Measurements from ENCODE around the gene ZNF668. TPM values are rescaled to one million over a fixed set of nuclear protein-coding genes. Genes with fewer than 3 reads are reported as not detected.

The ZNF668 gene
- total and polyA plus RNA-seq, 2 of the 13 experiments (the other 11 are each of a cell fraction or from before 2014, with no cell fraction given), result 3.8 to 9.8 TPM

DNA sequence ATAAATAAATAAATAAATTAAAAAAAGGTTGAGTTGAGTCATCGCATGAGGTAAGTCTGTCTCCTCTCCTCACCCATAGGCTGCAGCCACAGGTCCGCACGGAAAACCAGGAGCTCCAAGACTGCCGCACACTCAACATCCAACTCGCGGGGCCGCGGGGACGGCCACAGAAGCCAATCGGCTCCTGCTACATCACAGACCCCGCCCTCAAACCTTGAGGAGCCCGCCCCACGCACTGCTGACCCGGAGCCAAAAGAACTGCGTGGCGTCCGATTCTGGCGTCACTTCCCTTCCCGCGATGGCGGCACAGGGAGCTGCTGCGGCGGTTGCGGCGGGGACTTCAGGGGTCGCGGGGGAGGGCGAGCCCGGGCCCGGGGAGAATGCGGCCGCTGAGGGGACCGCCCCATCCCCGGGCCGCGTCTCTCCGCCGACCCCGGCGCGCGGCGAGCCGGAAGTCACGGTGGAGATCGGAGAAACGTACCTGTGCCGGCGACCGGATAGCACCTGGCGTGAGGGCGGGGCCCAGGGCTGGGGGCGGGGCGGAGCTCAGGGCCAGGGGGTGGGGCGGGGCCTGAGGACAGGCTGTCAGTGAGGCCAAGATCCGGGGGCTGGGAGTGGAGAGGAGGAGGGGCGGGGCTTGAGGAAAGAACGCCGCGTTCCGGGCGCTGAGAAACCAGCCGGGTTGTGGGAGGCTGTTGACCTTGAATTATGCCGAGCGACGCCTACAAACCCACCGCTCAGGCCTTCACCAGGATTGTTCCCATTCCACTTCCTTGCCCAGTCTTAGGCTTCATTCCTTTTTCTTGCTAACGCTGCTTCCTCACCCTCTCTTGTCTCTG, 43.6 kb upstream of the ZNF668 start, which contains the start of gene KAT8 (continued):
- no peak for TF ChIP-seq ATRX (CRISPR knock-in tag; IDR thresholded peaks at IDR 0.05; ENCODE audit: borderline replicate concordance)
- 0 out of 2 replicates have a peak, but pooled peaks have one; percentile 63 for TF ChIP-seq ZNF839 (CRISPR knock-in tag; IDR thresholded peaks at IDR 0.05; ENCODE audit: borderline replicate concordance)
- no peak for TF ChIP-seq ZNF572 (CRISPR knock-in tag; IDR thresholded peaks at IDR 0.05)
- no peak for TF ChIP-seq ZNF629 (CRISPR knock-in tag; conservative IDR thresholded peaks at IDR 0.05)
- no peak; the same call in 1 of the 2 replicates for TF ChIP-seq ZBTB3 (CRISPR knock-in tag; IDR thresholded peaks at IDR 0.05; ENCODE audit: borderline replicate concordance, low read depth)
- TF ChIP-seq, protein P1, sequence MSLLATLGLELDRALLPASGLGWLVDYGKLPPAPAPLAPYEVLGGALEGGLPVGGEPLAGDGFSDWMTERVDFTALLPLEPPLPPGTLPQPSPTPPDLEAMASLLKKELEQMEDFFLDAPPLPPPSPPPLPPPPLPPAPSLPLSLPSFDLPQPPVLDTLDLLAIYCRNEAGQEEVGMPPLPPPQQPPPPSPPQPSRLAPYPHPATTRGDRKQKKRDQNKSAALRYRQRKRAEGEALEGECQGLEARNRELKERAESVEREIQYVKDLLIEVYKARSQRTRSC (CRISPR knock-in tag; IDR thresholded peaks at IDR 0.05; ENCODE audit: low read depth), result no peak
- TF ChIP-seq ZNF781 (CRISPR knock-in tag; IDR thresholded peaks at IDR 0.05; ENCODE audit: borderline replicate concordance, not compliant biosample characterization), result no peak
- TF ChIP-seq, protein P2, sequence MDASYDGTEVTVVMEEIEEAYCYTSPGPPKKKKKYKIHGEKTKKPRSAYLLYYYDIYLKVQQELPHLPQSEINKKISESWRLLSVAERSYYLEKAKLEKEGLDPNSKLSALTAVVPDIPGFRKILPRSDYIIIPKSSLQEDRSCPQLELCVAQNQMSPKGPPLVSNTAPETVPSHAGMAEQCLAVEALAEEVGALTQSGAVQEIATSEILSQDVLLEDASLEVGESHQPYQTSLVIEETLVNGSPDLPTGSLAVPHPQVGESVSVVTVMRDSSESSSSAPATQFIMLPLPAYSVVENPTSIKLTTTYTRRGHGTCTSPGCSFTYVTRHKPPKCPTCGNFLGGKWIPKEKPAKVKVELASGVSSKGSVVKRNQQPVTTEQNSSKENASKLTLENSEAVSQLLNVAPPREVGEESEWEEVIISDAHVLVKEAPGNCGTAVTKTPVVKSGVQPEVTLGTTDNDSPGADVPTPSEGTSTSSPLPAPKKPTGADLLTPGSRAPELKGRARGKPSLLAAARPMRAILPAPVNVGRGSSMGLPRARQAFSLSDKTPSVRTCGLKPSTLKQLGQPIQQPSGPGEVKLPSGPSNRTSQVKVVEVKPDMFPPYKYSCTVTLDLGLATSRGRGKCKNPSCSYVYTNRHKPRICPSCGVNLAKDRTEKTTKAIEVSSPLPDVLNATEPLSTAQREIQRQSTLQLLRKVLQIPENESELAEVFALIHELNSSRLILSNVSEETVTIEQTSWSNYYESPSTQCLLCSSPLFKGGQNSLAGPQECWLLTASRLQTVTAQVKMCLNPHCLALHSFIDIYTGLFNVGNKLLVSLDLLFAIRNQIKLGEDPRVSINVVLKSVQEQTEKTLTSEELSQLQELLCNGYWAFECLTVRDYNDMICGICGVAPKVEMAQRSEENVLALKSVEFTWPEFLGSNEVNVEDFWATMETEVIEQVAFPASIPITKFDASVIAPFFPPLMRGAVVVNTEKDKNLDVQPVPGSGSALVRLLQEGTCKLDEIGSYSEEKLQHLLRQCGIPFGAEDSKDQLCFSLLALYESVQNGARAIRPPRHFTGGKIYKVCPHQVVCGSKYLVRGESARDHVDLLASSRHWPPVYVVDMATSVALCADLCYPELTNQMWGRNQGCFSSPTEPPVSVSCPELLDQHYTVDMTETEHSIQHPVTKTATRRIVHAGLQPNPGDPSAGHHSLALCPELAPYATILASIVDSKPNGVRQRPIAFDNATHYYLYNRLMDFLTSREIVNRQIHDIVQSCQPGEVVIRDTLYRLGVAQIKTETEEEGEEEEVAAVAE (CRISPR knock-in tag; IDR thresholded peaks at IDR 0.05; ENCODE audit: borderline replicate concordance), result peak; percentile 74
- TF ChIP-seq ZNF558 (CRISPR knock-in tag; IDR thresholded peaks at IDR 0.05; ENCODE audit: borderline replicate concordance), result no peak; the same call in 1 of the 2 replicates
- no peak for TF ChIP-seq RBM22 (optimal IDR thresholded peaks at IDR 0.05; ENCODE audit: low read length)
- no peak for TF ChIP-seq WIZ (CRISPR knock-in tag; IDR thresholded peaks at IDR 0.05)
- 0 out of 2 replicates have a peak, but pooled peaks have one; percentile 22 for TF ChIP-seq POGZ (CRISPR knock-in tag; IDR thresholded peaks at IDR 0.05)
- TF ChIP-seq, protein P3, sequence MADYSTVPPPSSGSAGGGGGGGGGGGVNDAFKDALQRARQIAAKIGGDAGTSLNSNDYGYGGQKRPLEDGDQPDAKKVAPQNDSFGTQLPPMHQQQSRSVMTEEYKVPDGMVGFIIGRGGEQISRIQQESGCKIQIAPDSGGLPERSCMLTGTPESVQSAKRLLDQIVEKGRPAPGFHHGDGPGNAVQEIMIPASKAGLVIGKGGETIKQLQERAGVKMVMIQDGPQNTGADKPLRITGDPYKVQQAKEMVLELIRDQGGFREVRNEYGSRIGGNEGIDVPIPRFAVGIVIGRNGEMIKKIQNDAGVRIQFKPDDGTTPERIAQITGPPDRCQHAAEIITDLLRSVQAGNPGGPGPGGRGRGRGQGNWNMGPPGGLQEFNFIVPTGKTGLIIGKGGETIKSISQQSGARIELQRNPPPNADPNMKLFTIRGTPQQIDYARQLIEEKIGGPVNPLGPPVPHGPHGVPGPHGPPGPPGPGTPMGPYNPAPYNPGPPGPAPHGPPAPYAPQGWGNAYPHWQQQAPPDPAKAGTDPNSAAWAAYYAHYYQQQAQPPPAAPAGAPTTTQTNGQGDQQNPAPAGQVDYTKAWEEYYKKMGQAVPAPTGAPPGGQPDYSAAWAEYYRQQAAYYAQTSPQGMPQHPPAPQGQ (CRISPR knock-in tag; IDR thresholded peaks at IDR 0.05; ENCODE audit: borderline replicate concordance), result 0 out of 2 replicates have a peak, but pooled peaks have one; percentile 44
- 0 out of 2 replicates have a peak, but pooled peaks have one; percentile 7 for TF ChIP-seq NRL (CRISPR knock-in tag; IDR thresholded peaks at IDR 0.05; ENCODE audit: borderline replicate concordance)
- 0 out of 2 replicates have a peak, but pooled peaks have one; percentile 11 for TF ChIP-seq ZNF83 (CRISPR knock-in tag; IDR thresholded peaks at IDR 0.05; ENCODE audit: borderline replicate concordance)
- no peak for TF ChIP-seq NFE2 (CRISPR knock-in tag; IDR thresholded peaks at IDR 0.05)
- TF ChIP-seq, protein P4, sequence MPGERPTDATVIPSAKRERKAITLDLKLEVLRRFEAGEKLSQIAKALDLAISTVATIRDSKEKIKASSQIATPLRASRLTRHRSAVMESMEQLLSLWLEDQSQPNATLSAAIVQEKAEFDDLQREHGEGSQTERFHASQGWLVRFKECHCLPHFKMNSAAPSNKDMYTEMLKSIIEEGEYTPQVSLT (CRISPR knock-in tag; IDR thresholded peaks at IDR 0.05; ENCODE audit: borderline replicate concordance, low read depth), result no peak
- peak; percentile 39; the same call in 1 of the 2 replicates for TF ChIP-seq ZNF746 (CRISPR knock-in tag; IDR thresholded peaks at IDR 0.05)

Measured in HepG2 (cell line).